ENCODE measurements around the gene MYOCOS. TPM values are rescaled to one million over a fixed set of nuclear protein-coding genes. Genes with fewer than 3 reads are reported as not detected.

MYOCOS gene
- total and polyA plus RNA-seq, 10 donors, result not detected

DNA sequence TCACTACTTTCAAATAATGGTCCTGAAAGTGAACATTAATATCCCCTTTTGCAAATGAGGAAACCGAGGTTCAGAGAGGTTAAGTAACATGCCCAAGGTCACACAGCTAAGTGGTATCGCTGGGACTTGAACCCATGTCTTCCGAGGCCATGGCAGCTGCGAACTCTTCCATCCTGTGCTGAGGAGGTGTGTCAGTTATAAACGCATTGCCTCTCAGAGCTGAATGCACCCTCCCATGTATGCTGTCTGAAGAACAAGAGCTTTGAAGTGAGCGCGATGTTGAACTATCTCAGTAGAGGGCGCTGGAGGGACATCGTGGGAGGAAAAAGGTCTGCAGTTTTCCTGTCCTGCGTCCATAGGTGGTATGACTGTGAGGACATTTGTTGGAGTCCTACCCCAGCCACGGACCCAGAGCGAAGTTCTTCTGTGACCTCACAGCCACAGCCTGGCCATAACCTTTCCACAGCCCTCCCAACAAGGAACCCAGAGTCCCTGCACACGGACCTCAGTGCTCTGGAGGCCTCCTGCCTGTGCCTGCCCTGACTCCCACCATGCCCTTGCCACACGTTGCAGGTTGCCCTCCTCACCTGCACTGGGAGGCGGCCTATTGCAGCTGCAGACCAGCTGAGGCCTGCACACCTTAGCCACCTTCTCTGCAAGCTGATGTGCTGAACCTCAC lies 22.9 kb downstream of the MYOCOS start:
- no peak overlapping the region for H3K27ac ChIP-seq
- H3K27me3 ChIP-seq (replicated peaks in 1 of 7), result peaks cover 0 to 10% (median 0%) of the 10 kb centered on the region in 7 donors
- intact Hi-C loops (cut with DNase I; ENCODE audit: low total_unique reads), result loop anchor here (10.0 kb wide), 1 partner anchor 340 kb away; no protein-coding TSS in a partner anchor
- TF ChIP-seq POLR2A (IDR thresholded peaks at IDR 0.05), result no peak
- peak in 1 of 3 donors; percentile 14 for TF ChIP-seq POLR2AphosphoS5 (IDR thresholded peaks at IDR 0.05)
- TF ChIP-seq, protein P1, sequence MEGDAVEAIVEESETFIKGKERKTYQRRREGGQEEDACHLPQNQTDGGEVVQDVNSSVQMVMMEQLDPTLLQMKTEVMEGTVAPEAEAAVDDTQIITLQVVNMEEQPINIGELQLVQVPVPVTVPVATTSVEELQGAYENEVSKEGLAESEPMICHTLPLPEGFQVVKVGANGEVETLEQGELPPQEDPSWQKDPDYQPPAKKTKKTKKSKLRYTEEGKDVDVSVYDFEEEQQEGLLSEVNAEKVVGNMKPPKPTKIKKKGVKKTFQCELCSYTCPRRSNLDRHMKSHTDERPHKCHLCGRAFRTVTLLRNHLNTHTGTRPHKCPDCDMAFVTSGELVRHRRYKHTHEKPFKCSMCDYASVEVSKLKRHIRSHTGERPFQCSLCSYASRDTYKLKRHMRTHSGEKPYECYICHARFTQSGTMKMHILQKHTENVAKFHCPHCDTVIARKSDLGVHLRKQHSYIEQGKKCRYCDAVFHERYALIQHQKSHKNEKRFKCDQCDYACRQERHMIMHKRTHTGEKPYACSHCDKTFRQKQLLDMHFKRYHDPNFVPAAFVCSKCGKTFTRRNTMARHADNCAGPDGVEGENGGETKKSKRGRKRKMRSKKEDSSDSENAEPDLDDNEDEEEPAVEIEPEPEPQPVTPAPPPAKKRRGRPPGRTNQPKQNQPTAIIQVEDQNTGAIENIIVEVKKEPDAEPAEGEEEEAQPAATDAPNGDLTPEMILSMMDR (IDR thresholded peaks at IDR 0.05 in 8 of 11, conservative IDR thresholded peaks at IDR 0.05 in 3 of 11), result peak in 9 of 11 experiments; percentile 44 to 76 (median 63)
- peaks cover 0 to 18% (median 10%) of the 10 kb centered on the region in 6 donors for H3K4me1 ChIP-seq
- H3K4me3 ChIP-seq, result no peak overlapping the region
- H3K36me3 ChIP-seq, result no peaks in the 10 kb centered on the region
- 14 to 22% (median 18%) methylated on average over 15 of the region's 15 CpGs for WGBS, 5 donors
- no peak for DNase-seq
- H3K9me3 ChIP-seq, result no peaks in the 10 kb centered on the region

- WGBS, 5 donors, result 65 to 82% (median 71%) methylated on average over 8 of the region's 8 CpGs
- intact Hi-C loops (cut with DNase I; ENCODE audit: low total_unique reads), result loop anchor here (10.0 kb wide), 1 partner anchor 339 kb away; no protein-coding TSS in a partner anchor
- Histone ChIP-seq H3K4me3 (no peak overlapping the region), H3K36me3 (no peaks in the 10 kb centered on the region), H3K27ac (no peak overlapping the region), H3K4me1 (peaks cover 0 to 18% (median 10%) of the 10 kb centered on the region in 6 donors), H3K27me3 (replicated peaks in 1 of 7) (peaks cover 0 to 10% (median 0%) of the 10 kb centered on the region in 7 donors), H3K9me3 (no peaks in the 10 kb centered on the region)
- TF ChIP-seq, protein P1 (IDR thresholded peaks at IDR 0.05 in 8 of 11, conservative IDR thresholded peaks at IDR 0.05 in 3 of 11), result no peak
- TF ChIP-seq POLR2AphosphoS5 (IDR thresholded peaks at IDR 0.05) (no peak), POLR2A (IDR thresholded peaks at IDR 0.05) (no peak)
- no peak for DNase-seq
These were observed 23.7 kb downstream of the MYOCOS start for GRCh38 chr1:171645553-171646248.

- TF ChIP-seq POLR2A (IDR thresholded peaks at IDR 0.05), result no peak
- TF ChIP-seq, protein P1 (IDR thresholded peaks at IDR 0.05 in 8 of 11, conservative IDR thresholded peaks at IDR 0.05 in 3 of 11), result no peak
- no peak for TF ChIP-seq POLR2AphosphoS5 (IDR thresholded peaks at IDR 0.05)
- Histone ChIP-seq H3K9me3 (no peaks in the 10 kb centered on the region), H3K27ac (no peak overlapping the region), H3K36me3 (no peaks in the 10 kb centered on the region), H3K4me3 (no peak overlapping the region), H3K4me1 (peaks cover 0 to 18% (median 10%) of the 10 kb centered on the region in 6 donors), H3K27me3 (replicated peaks in 1 of 7) (peaks cover 0 to 10% (median 0%) of the 10 kb centered on the region in 7 donors)
- intact Hi-C loops (cut with DNase I; ENCODE audit: low total_unique reads), result loop anchor here (10.0 kb wide), 1 partner anchor 339 kb away; no protein-coding TSS in a partner anchor
- 52 to 86% (median 71%) methylated on average over 1 of the region's 1 CpG for WGBS, 5 donors
- DNase-seq, result no peak
These were observed 24.2 kb downstream of the MYOCOS start for GRCh38 chr1:171646249-171646560.

- no peak for TF ChIP-seq POLR2AphosphoS5 (IDR thresholded peaks at IDR 0.05)
- Histone ChIP-seq H3K4me3 (no peak within 1 kb of the TSS), H3K27me3 (replicated peaks in 1 of 7) (peaks cover 0 to 29% (median 0%) of the 10 kb centered on the region in 7 donors), H3K9me3 (no peaks in the 10 kb centered on the region), H3K36me3 (no peaks in the 10 kb centered on the region), H3K4me1 (peaks cover 0 to 18% (median 9%) of the 10 kb centered on the region in 6 donors), H3K27ac (no peak within 1 kb of the TSS)
- no peak for DNase-seq
- intact Hi-C loops (cut with DNase I; ENCODE audit: low total_unique reads), result no loop called here
- WGBS, 5 donors, result 58 to 88% (median 83%) methylated on average over 4 to 8 of the region's 8 CpGs
These were observed 30.3 kb downstream of the MYOCOS start, which contains the start of gene MYOC for GRCh38 chr1:171652234-171652822. MYOC (minus strand) TSS chr1:171652688; CDS start chr1:171652611, 77 bp downstream.

Measured in spleen (tissue), 11 donors.